GM21526 (cell line): ENCODE results near the gene MRPS23.

Experiments
- ATAC-seq: cut with Tn5 transposase; IDR thresholded peaks from one replicate; pipeline ENCODE4 v1.9.1; 2021; ENCODE audit warnings: moderate library complexity; ENCODE audit not compliant: unreplicated experiment, low FRiP score

MRPS23 gene

GRCh38 chr17:57806167-57806830, 43.5 kb downstream of the MRPS23 start:
- no peak for ATAC-seq

- ATAC-seq: no peak
Observed at GRCh38 chr17:57803021-57803420, 46.8 kb downstream of the MRPS23 start.

GRCh38 chr17:57801044-57801711, 48.7 kb downstream of the MRPS23 start:
- ATAC-seq: no peak

- ATAC-seq: no peak
Observed at GRCh38 chr17:57794841-57795240, 55.0 kb downstream of the MRPS23 start.

- no peak for ATAC-seq
Observed at GRCh38 chr17:57788725-57789124, 61.1 kb downstream of the MRPS23 start.

GRCh38 chr17:57785022-57785421, 64.8 kb downstream of the MRPS23 start:
- no peak for ATAC-seq
